H1 (cell line): Measurements from ENCODE around the gene DENND6B. TPM values are rescaled to one million over a fixed set of nuclear protein-coding genes. Genes with fewer than 3 reads are reported as not detected.

Experiments used
- CTCF ChIA-PET: fragments of 300-600 bp; sonication (Branson Sonifier 250); formaldehyde crosslinking; loops from one replicate; lab custom pipeline; 2021; ENCODE audit not compliant: partially characterized antibody; lab: Charles Lee
- POLR2A ChIA-PET: fragments of 300-600 bp; sonication (Branson Sonifier 250); formaldehyde crosslinking; loops from one replicate; lab custom pipeline; 2021; ENCODE audit warnings: inconsistent platforms; ENCODE audit not compliant: partially characterized antibody; lab: Charles Lee
- DNase-seq, 2 experiments: peaks; one replicate each; pipeline versions ENCODE4 v3.0.0 to v3.0.0-alpha.2; 2010 to 2022; ENCODE audit warnings: low spot score in 2 of 2, low read depth in 1 of 2, mixed read lengths in 1 of 2
- FAIRE-seq: peaks from 2 replicates; lab custom pipeline; 2011; peaks lifted over from hg19 to GRCh38; lab: Jason Lieb, UNC
- H2AFZ ChIP-seq: 2 replicates; pipeline ENCODE4 v1.8.1; 2012; ENCODE audit warnings: low read length, inconsistent platforms
- H2AK5ac ChIP-seq: 2 replicates; pipeline ENCODE4 v1.6.1; 2013; ENCODE audit warnings: low read depth, low read length
- H2BK120ac ChIP-seq: replicated peaks from 2 replicates; pipeline ENCODE3; 2013; ENCODE audit warnings: low read depth, low read length, inconsistent platforms
- H2BK12ac ChIP-seq: 2 replicates; pipeline ENCODE4 v1.6.1; 2013; ENCODE audit warnings: low read depth, low read length
- H2BK15ac ChIP-seq: 2 replicates; pipeline ENCODE4 v1.6.1; 2013; ENCODE audit warnings: low read length
- H2BK20ac ChIP-seq: 2 replicates; pipeline ENCODE4 v1.6.1; 2013; ENCODE audit warnings: low read length
- H2BK5ac ChIP-seq: 2 replicates; pipeline ENCODE4 v1.6.1; 2013; ENCODE audit warnings: low read depth, low read length
- H3K14ac ChIP-seq: 2 replicates; pipeline ENCODE4 v1.6.1; 2013; ENCODE audit warnings: inconsistent platforms; ENCODE audit not compliant: insufficient read length
- H3K18ac ChIP-seq: 2 replicates; pipeline ENCODE4 v1.6.1; 2013; ENCODE audit warnings: low read length; ENCODE audit errors: extremely low read depth
- H3K23ac ChIP-seq: 2 replicates; pipeline ENCODE4 v1.6.1; 2013; ENCODE audit warnings: inconsistent platforms; ENCODE audit not compliant: insufficient read length
- H3K23me2 ChIP-seq: 2 replicates; pipeline ENCODE4 v1.6.1; 2013; ENCODE audit warnings: low read depth, low read length
- H3K27ac ChIP-seq: 2 replicates; pipeline ENCODE4 v1.6.1; 2011; ENCODE audit warnings: low read depth, low read length, inconsistent platforms
- H3K27me3 ChIP-seq, 4 experiments: replicated peaks in 1 of 4; 1 replicate in 1 of 4; 2 replicates in 3 of 4; pipeline versions ENCODE4 v1.6.1 to v1.8.1; 2011 to 2013; ENCODE audit warnings: low read length in 3 of 4, mild to moderate bottlenecking in 3 of 4, inconsistent platforms in 2 of 4, mixed read lengths in 2 of 4, moderate library complexity in 1 of 4; ENCODE audit not compliant: control insufficient read depth in 3 of 4, insufficient read depth in 3 of 4; ENCODE audit errors: extremely low read depth in 1 of 4
- H3K36me3 ChIP-seq, 4 experiments: 2 replicates each; pipeline versions ENCODE4 v1.6.1 to v1.8.1; 2011 to 2013; ENCODE audit warnings: mild to moderate bottlenecking in 4 of 4, low read length in 3 of 4, moderate library complexity in 2 of 4, control low read depth in 1 of 4, inconsistent platforms in 1 of 4; ENCODE audit not compliant: insufficient read depth in 4 of 4, control insufficient read depth in 2 of 4
- H3K4ac ChIP-seq: replicated peaks from 2 replicates; pipeline ENCODE3; 2013; ENCODE audit warnings: low read length, low read depth, mixed read lengths, inconsistent platforms; ENCODE audit not compliant: insufficient read length
- H3K4me1 ChIP-seq, 4 experiments: replicated peaks in 1 of 4; 1 replicate in 1 of 4; 2 replicates in 3 of 4; pipeline versions ENCODE4 v1.6.1 to v1.8.1; 2011 to 2013; ENCODE audit warnings: low read length in 3 of 4, inconsistent platforms in 2 of 4, mixed read lengths in 1 of 4; ENCODE audit not compliant: insufficient read depth in 4 of 4, control insufficient read depth in 3 of 4
- H3K4me2 ChIP-seq, 2 experiments: 2 replicates each; pipeline versions ENCODE4 v1.6.1 to v1.8.1; 2011 to 2013; ENCODE audit warnings: low read depth in 2 of 2, low read length in 2 of 2, control low read depth in 1 of 2, inconsistent platforms in 1 of 2, mild to moderate bottlenecking in 1 of 2; ENCODE audit not compliant: insufficient read depth in 1 of 2
- H3K4me3 ChIP-seq, 4 experiments: fragments of 200-600, 300-600 bp in 1 of 4; sonication (generic), shearing (Covaris generic), sonication (Bioruptor Twin) in 1 of 4; 2 replicates each; pipeline versions ENCODE4 v1.5.1 to v1.8.1; 2011 to 2016; ENCODE audit warnings: low read length in 4 of 4, low read depth in 3 of 4, control low read depth in 2 of 4, inconsistent platforms in 2 of 4, mild to moderate bottlenecking in 2 of 4, mixed read lengths in 1 of 4, moderate library complexity in 1 of 4; ENCODE audit not compliant: insufficient read depth in 2 of 4; ENCODE audit errors: extremely low read depth in 1 of 4
- H3K56ac ChIP-seq: replicated peaks from 2 replicates; pipeline ENCODE3; 2013; ENCODE audit warnings: low read depth, mild to moderate bottlenecking, mixed read lengths, low read length, inconsistent platforms; ENCODE audit not compliant: insufficient read length
- H3K79me1 ChIP-seq: 2 replicates; pipeline ENCODE4 v1.6.1; 2013; ENCODE audit warnings: low read depth, low read length, control low read depth
- H3K79me2 ChIP-seq, 2 experiments: 2 replicates each; pipeline versions ENCODE4 v1.6.1 to v1.8.1; 2012 to 2013; ENCODE audit warnings: low read length in 2 of 2, mild to moderate bottlenecking in 2 of 2, inconsistent platforms in 1 of 2; ENCODE audit not compliant: insufficient read depth in 2 of 2, control insufficient read depth in 1 of 2
- H3K9ac ChIP-seq, 4 experiments: replicated peaks in 1 of 4; 1 replicate in 1 of 4; 2 replicates in 3 of 4; pipeline versions ENCODE4 v1.6.1 to v1.8.1; 2011 to 2013; ENCODE audit warnings: low read depth in 3 of 4, low read length in 3 of 4, control low read depth in 2 of 4, mild to moderate bottlenecking in 2 of 4, moderate library complexity in 2 of 4, inconsistent platforms in 1 of 4; ENCODE audit errors: extremely low read depth in 1 of 4
- H3K9me3 ChIP-seq, 2 experiments: 2 replicates each; pipeline versions ENCODE4 v1.6.1 to v1.8.1; 2012 to 2013; ENCODE audit warnings: mild to moderate bottlenecking in 2 of 2, moderate library complexity in 2 of 2, control low read depth in 1 of 2, inconsistent platforms in 1 of 2, low read depth in 1 of 2, low read length in 1 of 2, mixed read lengths in 1 of 2; ENCODE audit not compliant: insufficient read depth in 2 of 2
- H4K20me1 ChIP-seq, 2 experiments: replicated peaks in 1 of 2; 2 replicates each; pipeline versions ENCODE3 to v1.8.1; 2011 to 2013; ENCODE audit warnings: inconsistent platforms in 2 of 2, low read length in 2 of 2, mild to moderate bottlenecking in 1 of 2; ENCODE audit not compliant: insufficient read depth in 2 of 2, control insufficient read depth in 1 of 2
- H4K5ac ChIP-seq: 2 replicates; pipeline ENCODE4 v1.6.1; 2013; ENCODE audit warnings: low read length, low read depth, mixed read lengths, inconsistent platforms; ENCODE audit not compliant: insufficient read length
- H4K8ac ChIP-seq: 2 replicates; pipeline ENCODE4 v1.8.0; 2013; ENCODE audit warnings: mild to moderate bottlenecking, moderate library complexity, low read length, inconsistent platforms; ENCODE audit not compliant: insufficient read depth; ENCODE audit errors: extremely low read depth
- H4K91ac ChIP-seq: replicated peaks from 2 replicates; pipeline ENCODE3; 2013; ENCODE audit warnings: low read length, mixed read lengths, inconsistent platforms; ENCODE audit not compliant: insufficient read length
- CEBPB ChIP-seq: IDR thresholded peaks from 2 replicates; pipeline ENCODE4 v1.6.1; 2012; ENCODE audit warnings: low read depth, low read length
- WGBS, 2 experiments: shearing (Covaris generic) in 1 of 2; methylation state at CpG; one replicate each; pipeline versions ENCODE4 v1.1.6 to v1.1.7; 2013 to 2015; ENCODE audit warnings: low lambda C conversion rate in 2 of 2, mixed read lengths in 2 of 2, inconsistent platforms in 1 of 2, low coverage in 1 of 2, missing lambda C conversion rate in 1 of 2; ENCODE audit not compliant: insufficient replicate concordance in 2 of 2, insufficient coverage in 1 of 2, insufficient read length in 1 of 2; ENCODE audit errors: extremely low coverage in 1 of 2, missing lambda C conversion rate in 1 of 2; 5-methylcytosine and 5-hydroxymethylcytosine counted together
- polyA plus RNA-seq, 7 experiments: library from polyadenylated mRNA; depleted of rRNA in 3 of 7; stranded (reverse) in 5 of 7; unstranded in 2 of 7; fragments of >200 nt in 5 of 7; fragments of 200-250 nt in 2 of 7; gene quantifications; 1 replicate in 5 of 7; 2 replicates in 1 of 7; 4 replicates in 1 of 7; pipeline versions ENCODE4 v1.2.1 to v1.2.3, GENCODE V29; 2011 to 2013; ENCODE audit warnings: missing spikeins in 2 of 7, mixed read lengths in 2 of 7
- total RNA-seq: library from RNA; stranded (reverse); fragmentation: NEBNext Ultra II Directional; extraction: Animal tissue kit (Norgen Biotek cat#: 25700); gene quantifications from 2 replicates; pipeline ENCODE4 v1.2.1, GENCODE V29; 2021

The DENND6B gene
- total and polyA plus RNA-seq, 2 of the 8 experiments (the other 6 are each of a cell fraction or from before 2014, with no cell fraction given), result 1.1 to 1.9 TPM

DNA sequence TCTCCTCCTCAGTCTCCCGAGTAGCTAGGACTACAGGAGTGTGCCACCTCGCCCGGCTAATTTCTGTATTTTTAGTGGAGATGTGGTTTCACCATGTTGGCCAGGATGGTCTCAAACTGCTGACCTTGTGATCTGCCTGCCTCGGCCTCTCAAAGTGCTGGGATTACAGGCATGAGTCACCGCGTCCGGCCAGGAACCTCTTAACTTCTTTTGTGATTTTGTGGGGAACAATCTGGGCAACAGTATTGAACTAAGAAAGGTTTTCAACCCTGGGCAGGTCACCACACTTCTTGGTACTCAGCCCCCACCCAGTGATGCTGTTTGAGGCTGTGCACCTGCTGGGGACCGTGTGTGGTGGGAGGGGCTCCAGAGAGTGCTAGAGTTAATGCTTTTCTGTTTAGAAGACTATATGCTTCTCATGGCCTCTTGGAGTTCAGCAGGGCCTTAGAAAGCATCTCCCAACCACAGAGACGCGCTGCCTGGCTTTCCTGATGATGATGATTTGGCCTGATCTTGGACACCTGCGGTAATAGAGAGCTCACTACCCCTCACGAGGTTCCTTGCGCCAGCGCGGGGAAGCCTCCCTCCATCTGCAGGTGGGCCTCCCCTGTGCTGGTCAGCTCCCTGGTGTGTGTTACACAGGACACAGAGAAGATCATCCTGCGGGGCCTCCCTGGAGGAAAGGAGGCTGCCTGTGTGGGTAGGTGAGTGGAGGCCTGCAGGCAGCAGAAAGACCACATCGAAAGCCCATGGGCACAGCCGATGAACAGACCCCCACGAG is 1.2 kb downstream of the DENND6B start:
- Histone ChIP-seq H3K9me3 (no peaks in the 10 kb centered on the region), H3K79me1 (no peaks in the 10 kb centered on the region), H3K14ac (no peak overlapping the region), H3K27me3 (peaks cover 1 to 13% (median 12%) of the 10 kb centered on the region in 4 experiments; a peak in 6 of 7 replicates), H2AK5ac (no peak overlapping the region), H3K23ac (no peak overlapping the region), H3K4me3 (peak overlapping the region in 1 of 4 experiments; percentile 63; a peak in 2 of 8 replicates), H3K4me1 (peaks cover 0 to 8% (median 2%) of the 10 kb centered on the region in 4 experiments; a peak in 4 of 7 replicates), H3K4ac (no peak overlapping the region), H4K5ac (no peak overlapping the region), H2BK120ac (no peak overlapping the region), H3K9ac (no peak overlapping the region), H3K27ac (no peak overlapping the region), H2BK12ac (no peak overlapping the region), H4K20me1 (no peaks in the 10 kb centered on the region), H3K23me2 (peaks cover 10% of the 10 kb centered on the region; the same call in 1 of the 2 replicates)
- WGBS, 2 experiments, result 90% methylated on average over 19 of the region's 19 CpGs; no CpG with 5 or more reads in 1 of the 2 experiments
- POLR2A ChIA-PET, result interaction anchor here (1.3 kb wide), 1 partner anchor 19 kb away, joined by 5 read pairs; no protein-coding TSS in a partner anchor
- no peak for TF ChIP-seq CEBPB
- TF ChIP-seq, all 59 proteins: peak for 0
- Histone ChIP-seq H4K8ac (no peak overlapping the region), H3K18ac (no peak overlapping the region), H3K79me2 (no peaks in the 10 kb centered on the region), H2BK5ac (no peak overlapping the region), H3K36me3 (no peaks in the 10 kb centered on the region), H2BK15ac (no peak overlapping the region), H4K91ac (no peak overlapping the region), H3K56ac (no peak overlapping the region), H2BK20ac (no peak overlapping the region), H3K4me2 (peak overlapping the region; percentile 78 to 81; a peak in 3 of 4 replicates), H2AFZ (no peak overlapping the region)
- DNase-seq (no peak), FAIRE-seq (no peak)
- CTCF ChIA-PET, result interaction anchor here (0.6 to 4.0 kb wide), 16 partner anchors 8 to 295 kb away, joined by 3 to 24 read pairs (median 3); no protein-coding TSS in a partner anchor
